GM12878 (cell line): ENCODE measurements around the gene SH2D3A. TPM values are rescaled to one million over a fixed set of nuclear protein-coding genes. Genes with fewer than 3 reads are reported as not detected.

Experiments
- BACH1 ChIP-seq: fragments of 450-650 bp; IDR thresholded peaks from 2 replicates; pipeline ENCODE4 v1.6.1; 2017; ENCODE audit warnings: mild to moderate bottlenecking, borderline replicate concordance
- BRCA1 ChIP-seq: IDR thresholded peaks from 2 replicates; pipeline ENCODE4 v1.6.1; 2011; ENCODE audit warnings: low read depth, low read length, improper control_type of control experiment
- CBFB ChIP-seq: IDR thresholded peaks from 2 replicates; pipeline ENCODE4 v1.6.1; 2016; ENCODE audit warnings: antibody characterized with exemption, low read depth
- CREM ChIP-seq: IDR thresholded peaks from 2 replicates; pipeline ENCODE4 v1.6.1; 2014; ENCODE audit warnings: antibody characterized with exemption, low read depth
- DPF2 ChIP-seq: fragments of 450-650 bp; IDR thresholded peaks from 2 replicates; pipeline ENCODE4 v1.6.1; 2017; ENCODE audit warnings: mild to moderate bottlenecking
- EZH2 ChIP-seq: IDR thresholded peaks from 2 replicates; pipeline ENCODE4 v1.6.1; 2012; ENCODE audit warnings: low read depth, mild to moderate bottlenecking, control low read depth, inconsistent platforms, low read length, borderline replicate concordance; ENCODE audit not compliant: control insufficient read depth
- IRF4 ChIP-seq: IDR thresholded peaks from 2 replicates; pipeline ENCODE4 v1.6.1; 2011; ENCODE audit warnings: low read depth, low read length
- JUNB ChIP-seq: IDR thresholded peaks from 2 replicates; pipeline ENCODE4 v1.6.1; 2016; ENCODE audit warnings: antibody characterized with exemption, mild to moderate bottlenecking
- JUND ChIP-seq: IDR thresholded peaks from 2 replicates; pipeline ENCODE4 v1.6.1; 2012; ENCODE audit warnings: low read depth, mild to moderate bottlenecking, low read length, improper control_type of control experiment, moderate library complexity
- MEF2A ChIP-seq: IDR thresholded peaks from 2 replicates; pipeline ENCODE4 v1.6.1; 2011; ENCODE audit warnings: low read depth, mild to moderate bottlenecking, low read length, moderate library complexity; ENCODE audit not compliant: insufficient read depth
- MXI1 ChIP-seq: fragments of 150-350 bp; IDR thresholded peaks from 2 replicates; pipeline ENCODE4 v1.6.1; 2011; ENCODE audit warnings: low read depth, mild to moderate bottlenecking, inconsistent platforms, low read length, improper control_type of control experiment
- NR2F1 ChIP-seq: fragments of 450-650 bp; conservative IDR thresholded peaks from 2 replicates; pipeline ENCODE4 v1.6.1; 2017; ENCODE audit warnings: mild to moderate bottlenecking
- NRF1 ChIP-seq: conservative IDR thresholded peaks from 2 replicates; pipeline ENCODE4 v1.6.1; 2011; ENCODE audit warnings: mild to moderate bottlenecking, low read depth, low read length, improper control_type of control experiment
- PAX5 ChIP-seq: IDR thresholded peaks from 2 replicates; pipeline ENCODE4 v1.6.1; 2011; ENCODE audit warnings: low read depth, low read length, borderline replicate concordance
- SUPT20H ChIP-seq: IDR thresholded peaks from 2 replicates; pipeline ENCODE4 v1.6.1; 2011; ENCODE audit warnings: low read depth, mild to moderate bottlenecking, low read length, moderate library complexity, borderline replicate concordance; ENCODE audit not compliant: control insufficient read depth
- TAF1 ChIP-seq: IDR thresholded peaks from 2 replicates; pipeline ENCODE4 v1.6.1; 2011; ENCODE audit warnings: mild to moderate bottlenecking, low read depth, low read length, borderline replicate concordance
- ZNF207 ChIP-seq: fragments of 450-650 bp; IDR thresholded peaks from 2 replicates; pipeline ENCODE4 v1.6.1; 2014; ENCODE audit warnings: antibody characterized with exemption, mild to moderate bottlenecking, borderline replicate concordance
- polyA plus RNA-seq, 11 experiments: library from polyadenylated mRNA; depleted of rRNA in 4 of 11; unstranded in 6 of 11; stranded (reverse) in 5 of 11; fragments of >200 nt; fragmentation: Nextera tagmentation in 4 of 11; fragmentation: Illumina TruSeq in 1 of 11; extraction: Ambion mirVana in 4 of 11; extraction: Trizol in 1 of 11; gene quantifications; 1 replicate in 1 of 11; 2 replicates in 10 of 11; pipeline versions ENCODE4 v1.2.1 to v1.2.3, GENCODE V29; 2011 to 2016; ENCODE audit warnings: inconsistent platforms in 2 of 11, missing spikeins in 2 of 11, low read depth in 1 of 11
- total RNA-seq, 4 experiments: library from RNA; depleted of rRNA in 3 of 4; stranded (reverse); fragments of >200 nt in 3 of 4; fragmentation: Illumina TruSeq in 1 of 4; extraction: Trizol in 1 of 4; gene quantifications; 2 replicates each; pipeline versions ENCODE4 v1.2.1 to v1.2.3, GENCODE V29; 2013 to 2021
- TF ChIP-seq, protein P1 (sequence below): fragments of 450-650 bp; IDR thresholded peaks from 2 replicates; pipeline ENCODE4 v1.6.1; 2017; ENCODE audit warnings: borderline replicate concordance
- TF ChIP-seq, protein P2 (sequence below): IDR thresholded peaks from 2 replicates; pipeline ENCODE4 v1.6.1; 2011; ENCODE audit warnings: mild to moderate bottlenecking, low read depth, low read length, moderate library complexity; ENCODE audit not compliant: insufficient replicate concordance
- TF ChIP-seq, protein P3 (sequence below): fragments of 450-650 bp; IDR thresholded peaks from 2 replicates; pipeline ENCODE4 v1.6.1; 2016; ENCODE audit warnings: mild to moderate bottlenecking
- TF ChIP-seq, protein P4 (sequence below): fragments of 450-650 bp; formaldehyde crosslinking; IDR thresholded peaks from 2 replicates; pipeline ENCODE4 v1.4.0; 2022; ENCODE audit warnings: mild to moderate bottlenecking, moderate library complexity

SH2D3A gene
- total and polyA plus RNA-seq, 10 of the 15 experiments (the other 5 are each of a cell fraction or from before 2014, with no cell fraction given) = 0.77 to 24.4 (median 9.5) TPM

DNA sequence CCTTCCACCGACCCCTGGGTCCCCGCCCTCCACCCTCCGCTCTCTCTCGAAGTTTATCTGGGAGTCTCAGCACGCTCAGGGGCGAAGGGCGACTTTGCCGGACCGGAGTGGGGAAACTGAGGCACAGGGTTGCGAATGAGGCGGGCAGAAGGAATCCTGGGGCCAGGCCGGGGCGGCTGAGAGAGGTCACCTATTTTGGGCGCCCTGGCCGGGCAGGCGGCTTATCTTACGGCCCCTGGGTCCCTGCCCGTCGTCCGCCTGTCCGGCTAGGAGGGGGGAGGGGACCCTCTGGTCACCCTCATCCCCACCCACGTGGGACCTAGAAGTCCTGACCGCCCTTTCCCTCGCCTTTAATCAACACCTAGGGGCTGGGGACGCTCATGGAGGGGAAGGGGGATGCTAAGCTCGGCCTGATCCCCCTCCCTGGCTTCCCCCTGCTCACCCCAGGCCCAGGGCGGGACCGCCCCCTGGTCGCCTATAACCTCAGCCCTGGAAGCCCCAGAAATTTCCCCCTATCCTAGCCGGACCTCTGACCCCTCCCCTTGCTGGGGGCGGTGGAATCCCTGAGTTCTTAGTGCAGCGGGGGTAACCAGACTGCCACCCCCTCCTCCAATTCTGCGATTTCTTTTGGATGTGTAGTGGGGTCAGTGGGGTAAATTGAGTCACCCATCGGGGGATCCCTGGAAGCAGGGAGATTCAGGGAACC, 27.2 kb downstream of the SH2D3A start (continued):
- TF ChIP-seq JUND (no peak), DPF2 (peak; percentile 16; the same call in 1 of the 2 replicates), JUNB (no peak), IRF4 (no peak), CREM (no peak), CBFB (peak; percentile 15; the same call in 1 of the 2 replicates), SUPT20H (no peak), NRF1 (no peak), MXI1 (peak; percentile 17; the same call in 1 of the 2 replicates), PAX5 (peak; percentile 7; the same call in 1 of the 2 replicates), TAF1 (0 out of 2 replicates have a peak, but pooled peaks have one; percentile 12), BRCA1 (no peak), EZH2 (no peak), ZNF207 (no peak), MEF2A (no peak), NR2F1 (0 out of 2 replicates have a peak, but pooled peaks have one; percentile 55), BACH1 (no peak)
- TF ChIP-seq, protein P1, sequence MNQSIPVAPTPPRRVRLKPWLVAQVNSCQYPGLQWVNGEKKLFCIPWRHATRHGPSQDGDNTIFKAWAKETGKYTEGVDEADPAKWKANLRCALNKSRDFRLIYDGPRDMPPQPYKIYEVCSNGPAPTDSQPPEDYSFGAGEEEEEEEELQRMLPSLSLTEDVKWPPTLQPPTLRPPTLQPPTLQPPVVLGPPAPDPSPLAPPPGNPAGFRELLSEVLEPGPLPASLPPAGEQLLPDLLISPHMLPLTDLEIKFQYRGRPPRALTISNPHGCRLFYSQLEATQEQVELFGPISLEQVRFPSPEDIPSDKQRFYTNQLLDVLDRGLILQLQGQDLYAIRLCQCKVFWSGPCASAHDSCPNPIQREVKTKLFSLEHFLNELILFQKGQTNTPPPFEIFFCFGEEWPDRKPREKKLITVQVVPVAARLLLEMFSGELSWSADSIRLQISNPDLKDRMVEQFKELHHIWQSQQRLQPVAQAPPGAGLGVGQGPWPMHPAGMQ = 0 out of 2 replicates have a peak, but pooled peaks have one; percentile 26
- TF ChIP-seq, protein P2, sequence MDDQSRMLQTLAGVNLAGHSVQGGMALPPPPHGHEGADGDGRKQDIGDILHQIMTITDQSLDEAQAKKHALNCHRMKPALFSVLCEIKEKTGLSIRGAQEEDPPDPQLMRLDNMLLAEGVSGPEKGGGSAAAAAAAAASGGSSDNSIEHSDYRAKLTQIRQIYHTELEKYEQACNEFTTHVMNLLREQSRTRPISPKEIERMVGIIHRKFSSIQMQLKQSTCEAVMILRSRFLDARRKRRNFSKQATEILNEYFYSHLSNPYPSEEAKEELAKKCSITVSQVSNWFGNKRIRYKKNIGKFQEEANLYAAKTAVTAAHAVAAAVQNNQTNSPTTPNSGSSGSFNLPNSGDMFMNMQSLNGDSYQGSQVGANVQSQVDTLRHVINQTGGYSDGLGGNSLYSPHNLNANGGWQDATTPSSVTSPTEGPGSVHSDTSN = no peak
- TF ChIP-seq, protein P3, sequence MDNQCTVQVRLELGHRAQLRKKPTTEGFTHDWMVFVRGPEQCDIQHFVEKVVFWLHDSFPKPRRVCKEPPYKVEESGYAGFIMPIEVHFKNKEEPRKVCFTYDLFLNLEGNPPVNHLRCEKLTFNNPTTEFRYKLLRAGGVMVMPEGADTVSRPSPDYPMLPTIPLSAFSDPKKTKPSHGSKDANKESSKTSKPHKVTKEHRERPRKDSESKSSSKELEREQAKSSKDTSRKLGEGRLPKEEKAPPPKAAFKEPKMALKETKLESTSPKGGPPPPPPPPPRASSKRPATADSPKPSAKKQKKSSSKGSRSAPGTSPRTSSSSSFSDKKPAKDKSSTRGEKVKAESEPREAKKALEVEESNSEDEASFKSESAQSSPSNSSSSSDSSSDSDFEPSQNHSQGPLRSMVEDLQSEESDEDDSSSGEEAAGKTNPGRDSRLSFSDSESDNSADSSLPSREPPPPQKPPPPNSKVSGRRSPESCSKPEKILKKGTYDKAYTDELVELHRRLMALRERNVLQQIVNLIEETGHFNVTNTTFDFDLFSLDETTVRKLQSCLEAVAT = no peak
- TF ChIP-seq, protein P4, sequence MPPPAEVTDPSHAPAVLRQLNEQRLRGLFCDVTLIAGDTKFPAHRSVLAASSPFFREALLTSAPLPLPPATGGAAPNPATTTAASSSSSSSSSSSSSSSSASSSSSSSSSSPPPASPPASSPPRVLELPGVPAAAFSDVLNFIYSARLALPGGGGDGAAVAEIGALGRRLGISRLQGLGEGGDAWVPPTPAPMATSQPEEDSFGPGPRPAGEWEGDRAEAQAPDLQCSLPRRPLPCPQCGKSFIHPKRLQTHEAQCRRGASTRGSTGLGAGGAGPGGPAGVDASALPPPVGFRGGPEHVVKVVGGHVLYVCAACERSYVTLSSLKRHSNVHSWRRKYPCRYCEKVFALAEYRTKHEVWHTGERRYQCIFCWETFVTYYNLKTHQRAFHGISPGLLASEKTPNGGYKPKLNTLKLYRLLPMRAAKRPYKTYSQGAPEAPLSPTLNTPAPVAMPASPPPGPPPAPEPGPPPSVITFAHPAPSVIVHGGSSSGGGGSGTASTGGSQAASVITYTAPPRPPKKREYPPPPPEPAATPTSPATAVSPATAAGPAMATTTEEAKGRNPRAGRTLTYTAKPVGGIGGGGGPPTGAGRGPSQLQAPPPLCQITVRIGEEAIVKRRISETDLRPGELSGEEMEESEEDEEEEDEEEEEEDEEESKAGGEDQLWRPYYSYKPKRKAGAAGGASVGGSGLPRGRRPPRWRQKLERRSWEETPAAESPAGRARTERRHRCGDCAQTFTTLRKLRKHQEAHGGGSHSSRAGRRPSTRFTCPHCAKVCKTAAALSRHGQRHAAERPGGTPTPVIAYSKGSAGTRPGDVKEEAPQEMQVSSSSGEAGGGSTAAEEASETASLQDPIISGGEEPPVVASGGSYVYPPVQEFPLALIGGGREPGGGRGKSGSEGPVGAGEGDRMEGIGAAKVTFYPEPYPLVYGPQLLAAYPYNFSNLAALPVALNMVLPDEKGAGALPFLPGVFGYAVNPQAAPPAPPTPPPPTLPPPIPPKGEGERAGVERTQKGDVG (CRISPR knock-in tag) = no peak
